Measurements from ENCODE around the gene SIN3A. TPM values are rescaled to one million over a fixed set of nuclear protein-coding genes. Genes with fewer than 3 reads are reported as not detected.

The SIN3A gene
- total and polyA plus RNA-seq, 2 of the 4 experiments (the other 2 are of a cell fraction), result 21.2 to 31.5 TPM

- Histone ChIP-seq H2AK9ac (replicated peaks; ENCODE audit: low read depth, low read length, poor library complexity) (no peak overlapping the region), H2BK5ac (ENCODE audit: low read depth, low read length, poor library complexity, severe bottlenecking) (no peak overlapping the region), H3K18ac (ENCODE audit: low read depth, low read length) (no peak overlapping the region), H3K27me3 (ENCODE audit: control insufficient read depth, insufficient read depth, low read length) (peaks cover 18% of the 10 kb centered on the region), H2BK20ac (ENCODE audit: low read depth, low read length) (no peak overlapping the region), H2AFZ (replicated peaks; ENCODE audit: low read length, poor library complexity) (no peak overlapping the region), H3K9me1 (ENCODE audit: insufficient read depth, low read length) (no peaks in the 10 kb centered on the region), H2BK120ac (ENCODE audit: low read depth, low read length) (no peak overlapping the region), H4K91ac (ENCODE audit: insufficient read depth, low read depth, low read length) (no peak overlapping the region), H3K4me2 (ENCODE audit: low read depth, low read length) (no peak overlapping the region), H4K5ac (ENCODE audit: low read depth, low read length) (no peak overlapping the region), H3K56ac (ENCODE audit: extremely low read depth, insufficient read depth, low read length) (no peak overlapping the region), H3K79me1 (ENCODE audit: low read depth in 1 of 2, low read length in 2 of 2) (no peaks in the 10 kb centered on the region), H4K8ac (ENCODE audit: low read depth in 2 of 2, low read length in 2 of 2) (no peak overlapping the region), H3K14ac (replicated peaks; ENCODE audit: low read depth, low read length) (no peak overlapping the region), H3K36me3 (ENCODE audit: control insufficient read depth, insufficient read depth, low read length) (no peaks in the 10 kb centered on the region), H3K4me1 (ENCODE audit: control insufficient read depth, insufficient read depth, low read length) (no peaks in the 10 kb centered on the region), H3K4me3 (ENCODE audit: insufficient read depth, low read depth, low read length) (no peak overlapping the region), H2BK15ac (ENCODE audit: low read depth, low read length) (no peak overlapping the region), H3K9ac (ENCODE audit: low read depth, low read length) (no peak overlapping the region), H3K4ac (ENCODE audit: low read depth, low read length) (no peak overlapping the region), H3K9me3 (ENCODE audit: control insufficient read depth, insufficient read depth, low read length) (no peaks in the 10 kb centered on the region), H3K23ac (ENCODE audit: low read depth, low read length) (no peak overlapping the region), H3K27ac (ENCODE audit: insufficient read depth, low read length) (no peak overlapping the region), H4K20me1 (ENCODE audit: insufficient read depth, low read length) (no peaks in the 10 kb centered on the region), H2AK5ac (ENCODE audit: low read depth, low read length) (no peak overlapping the region)
- intact Hi-C loops (cut with micrococcal nuclease) (no loop called here), dilution Hi-C loops (cut with HindIII; ENCODE audit: low sequenced_read_pairs, unreplicated experiment) (no loop called here), in situ Hi-C loops (cut with MboI; ENCODE audit: low sequenced_read_pairs) (no loop called here)
- no peak for TF ChIP-seq POLR2A (IDR thresholded peaks at IDR 0.05; ENCODE audit: low read depth, low read length)
- no peak for TF ChIP-seq MAFK (IDR thresholded peaks at IDR 0.05; ENCODE audit: low read depth, low read length)
- TF ChIP-seq RAD21 (IDR thresholded peaks at IDR 0.05; ENCODE audit: low read length), result no peak
- no peak for TF ChIP-seq FOS (IDR thresholded peaks at IDR 0.05; ENCODE audit: low read depth, low read length)
- TF ChIP-seq RCOR1 (IDR thresholded peaks at IDR 0.05; ENCODE audit: insufficient replicate concordance, low read length), result no peak
- TF ChIP-seq RFX5 (IDR thresholded peaks at IDR 0.05; ENCODE audit: low read depth, low read length), result no peak
- TF ChIP-seq NFE2L2 (IDR thresholded peaks at IDR 0.05; ENCODE audit: low read depth, low read length), result no peak
- no peak for TF ChIP-seq CTCF (conservative IDR thresholded peaks at IDR 0.05; ENCODE audit: low read depth, low read length)
- TF ChIP-seq CHD1 (IDR thresholded peaks at IDR 0.05; ENCODE audit: low read depth, low read length), result no peak
- no peak for TF ChIP-seq ELK1 (IDR thresholded peaks at IDR 0.05; ENCODE audit: borderline replicate concordance, low read depth, low read length)
- no peak for TF ChIP-seq MXI1 (IDR thresholded peaks at IDR 0.05; ENCODE audit: borderline replicate concordance, low read depth, low read length)
- TF ChIP-seq USF2 (IDR thresholded peaks at IDR 0.05; ENCODE audit: low read depth, low read length), result no peak
- no peak for TF ChIP-seq MAZ (IDR thresholded peaks at IDR 0.05; ENCODE audit: borderline replicate concordance, low read depth, low read length)
- TF ChIP-seq CEBPB (IDR thresholded peaks at IDR 0.05; ENCODE audit: low read depth, low read length), result no peak
- TF ChIP-seq BHLHE40 (IDR thresholded peaks at IDR 0.05; ENCODE audit: low read depth, low read length), result no peak
- no peak for TF ChIP-seq SMC3 (IDR thresholded peaks at IDR 0.05; ENCODE audit: low read depth, low read length)
- ChIA-PET POLR2A (ENCODE audit: unreplicated experiment) (no interaction called here), CTCF (no interaction called here)
- no peak for ATAC-seq (ENCODE audit: low read depth)
- WGBS, 2 experiments (ENCODE audit: extremely low coverage in 2 of 2, insufficient read length in 1 of 2), result 50% methylated on average over 1 of the region's 4 CpGs; no CpG with 5 or more reads in 1 of the 2 experiments
- no peak for DNase-seq
- BruUV-seq (replicated peaks), result no TSS peak
These were observed 124.5 kb downstream of the SIN3A start for GRCh38 chr15:75327005-75327404.

All from IMR-90 (cell line).